Loucy (cell line): Measurements from ENCODE around the gene EXOC2.

ENCODE experiments used
- EZH2phosphoT487 ChIP-seq: fragments of 200-600 bp; IDR thresholded peaks from 2 replicates; pipeline ENCODE4 v1.6.1; 2018; ENCODE audit warnings: antibody characterized with exemption, mild to moderate bottlenecking, moderate library complexity, borderline replicate concordance
- TF ChIP-seq, protein P1 (sequence below): fragments of 200-600 bp; sonication (generic); conservative IDR thresholded peaks from 2 replicates; pipeline ENCODE4 v1.5.1; 2014; ENCODE audit warnings: mild to moderate bottlenecking, antibody characterized with exemption, low read length

DNA sequence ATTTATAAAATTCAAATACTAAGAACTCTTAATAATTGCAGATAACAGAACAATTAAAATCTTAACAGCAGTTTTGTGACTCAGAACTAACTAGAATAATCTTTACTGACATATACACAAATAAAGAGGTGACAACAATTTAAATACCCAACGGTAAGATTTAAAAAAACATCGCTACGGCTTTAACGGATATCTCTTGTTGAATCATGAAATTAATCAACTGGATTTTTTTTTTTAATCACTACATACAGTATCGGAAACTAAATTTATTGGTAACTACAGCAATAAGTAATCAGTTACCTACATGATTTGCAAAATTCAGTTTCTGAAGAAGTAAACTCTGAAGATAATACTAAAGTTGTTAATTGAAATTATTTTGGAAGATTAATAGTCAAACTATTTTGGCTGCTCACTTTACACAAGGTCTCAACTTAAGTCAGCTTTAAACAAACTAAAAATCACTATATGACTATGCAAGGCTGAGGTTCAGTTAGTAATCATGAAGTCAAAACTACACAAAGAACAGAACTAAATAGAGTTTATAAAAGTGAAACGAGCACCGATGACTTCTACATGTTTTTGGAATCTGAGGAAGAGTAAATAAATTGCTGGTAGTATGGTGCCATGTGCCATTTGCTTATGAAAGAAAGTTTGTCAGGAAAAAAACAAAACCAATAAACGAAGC is 164.8 kb downstream of the EXOC2 start:
- TF ChIP-seq, protein P1, sequence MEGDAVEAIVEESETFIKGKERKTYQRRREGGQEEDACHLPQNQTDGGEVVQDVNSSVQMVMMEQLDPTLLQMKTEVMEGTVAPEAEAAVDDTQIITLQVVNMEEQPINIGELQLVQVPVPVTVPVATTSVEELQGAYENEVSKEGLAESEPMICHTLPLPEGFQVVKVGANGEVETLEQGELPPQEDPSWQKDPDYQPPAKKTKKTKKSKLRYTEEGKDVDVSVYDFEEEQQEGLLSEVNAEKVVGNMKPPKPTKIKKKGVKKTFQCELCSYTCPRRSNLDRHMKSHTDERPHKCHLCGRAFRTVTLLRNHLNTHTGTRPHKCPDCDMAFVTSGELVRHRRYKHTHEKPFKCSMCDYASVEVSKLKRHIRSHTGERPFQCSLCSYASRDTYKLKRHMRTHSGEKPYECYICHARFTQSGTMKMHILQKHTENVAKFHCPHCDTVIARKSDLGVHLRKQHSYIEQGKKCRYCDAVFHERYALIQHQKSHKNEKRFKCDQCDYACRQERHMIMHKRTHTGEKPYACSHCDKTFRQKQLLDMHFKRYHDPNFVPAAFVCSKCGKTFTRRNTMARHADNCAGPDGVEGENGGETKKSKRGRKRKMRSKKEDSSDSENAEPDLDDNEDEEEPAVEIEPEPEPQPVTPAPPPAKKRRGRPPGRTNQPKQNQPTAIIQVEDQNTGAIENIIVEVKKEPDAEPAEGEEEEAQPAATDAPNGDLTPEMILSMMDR = no peak
- TF ChIP-seq EZH2phosphoT487 = no peak
